ENCODE data around the gene GLI3.

Gene GLI3

GRCh38 chr7:42189535-42189934 is 47.5 kb downstream of the GLI3 start:
- no peaks in the 10 kb centered on the region; the same call in 1 of the 2 replicates for H3K27me3 ChIP-seq (replicated peaks; ENCODE audit: control insufficient read depth, insufficient read depth, low read length)
- no peak overlapping the region for H3K4me3 ChIP-seq (replicated peaks; ENCODE audit: low read depth, low read length)
- DNase-seq (ENCODE audit: extremely low read depth, insufficient read length), result no peak
- H3K36me3 ChIP-seq (ENCODE audit: control insufficient read depth, insufficient read depth, low read length), result no peaks in the 10 kb centered on the region
- no peak for TF ChIP-seq CTCF (IDR thresholded peaks at IDR 0.05; ENCODE audit: insufficient read depth, low read length, poor library complexity, severe bottlenecking)

GRCh38 chr7:42186151-42186550 is 50.9 kb downstream of the GLI3 start:
- no peaks in the 10 kb centered on the region for H3K36me3 ChIP-seq (ENCODE audit: control insufficient read depth, insufficient read depth, low read length)
- H3K27me3 ChIP-seq (replicated peaks; ENCODE audit: control insufficient read depth, insufficient read depth, low read length), result no peaks in the 10 kb centered on the region
- peak; percentile 66 for TF ChIP-seq CTCF (IDR thresholded peaks at IDR 0.05; ENCODE audit: insufficient read depth, low read length, poor library complexity, severe bottlenecking)
- DNase-seq (ENCODE audit: extremely low read depth, insufficient read length), result no peak
- H3K4me3 ChIP-seq (replicated peaks; ENCODE audit: low read depth, low read length), result no peak overlapping the region

GRCh38 chr7:42185726-42186125 is 51.3 kb downstream of the GLI3 start:
- TF ChIP-seq CTCF (IDR thresholded peaks at IDR 0.05; ENCODE audit: insufficient read depth, low read length, poor library complexity, severe bottlenecking), result no peak
- Histone ChIP-seq H3K27me3 (replicated peaks; ENCODE audit: control insufficient read depth, insufficient read depth, low read length) (no peaks in the 10 kb centered on the region), H3K36me3 (ENCODE audit: control insufficient read depth, insufficient read depth, low read length) (no peaks in the 10 kb centered on the region), H3K4me3 (replicated peaks; ENCODE audit: low read depth, low read length) (no peak overlapping the region)
- DNase-seq (ENCODE audit: extremely low read depth, insufficient read length), result no peak

- TF ChIP-seq CTCF (IDR thresholded peaks at IDR 0.05; ENCODE audit: insufficient read depth, low read length, poor library complexity, severe bottlenecking), result no peak
- Histone ChIP-seq H3K36me3 (ENCODE audit: control insufficient read depth, insufficient read depth, low read length) (no peaks in the 10 kb centered on the region), H3K4me3 (replicated peaks; ENCODE audit: low read depth, low read length) (no peak overlapping the region), H3K27me3 (replicated peaks; ENCODE audit: control insufficient read depth, insufficient read depth, low read length) (no peaks in the 10 kb centered on the region)
- no peak for DNase-seq (ENCODE audit: extremely low read depth, insufficient read length)
Measured at GRCh38 chr7:42183547-42183946, 53.5 kb downstream of the GLI3 start.

- no peak overlapping the region for H3K4me3 ChIP-seq (replicated peaks; ENCODE audit: low read depth, low read length)
- H3K27me3 ChIP-seq (replicated peaks; ENCODE audit: control insufficient read depth, insufficient read depth, low read length), result no peaks in the 10 kb centered on the region
- H3K36me3 ChIP-seq (ENCODE audit: control insufficient read depth, insufficient read depth, low read length), result no peaks in the 10 kb centered on the region
- no peak for DNase-seq (ENCODE audit: extremely low read depth, insufficient read length)
- TF ChIP-seq CTCF (IDR thresholded peaks at IDR 0.05; ENCODE audit: insufficient read depth, low read length, poor library complexity, severe bottlenecking), result no peak
Measured at GRCh38 chr7:42181566-42181965, 55.4 kb downstream of the GLI3 start.

- DNase-seq (ENCODE audit: extremely low read depth, insufficient read length), result no peak
- no peak for TF ChIP-seq CTCF (IDR thresholded peaks at IDR 0.05; ENCODE audit: insufficient read depth, low read length, poor library complexity, severe bottlenecking)
- H3K4me3 ChIP-seq (replicated peaks; ENCODE audit: low read depth, low read length), result no peak overlapping the region
- no peaks in the 10 kb centered on the region for H3K36me3 ChIP-seq (ENCODE audit: control insufficient read depth, insufficient read depth, low read length)
- no peaks in the 10 kb centered on the region for H3K27me3 ChIP-seq (replicated peaks; ENCODE audit: control insufficient read depth, insufficient read depth, low read length)
Measured at GRCh38 chr7:42180806-42181205, 56.2 kb downstream of the GLI3 start.

Data from GM06990 (cell line).